SK-N-SH (cell line): ENCODE data around the gene WDR64. TPM values are rescaled to one million over a fixed set of nuclear protein-coding genes. Genes with fewer than 3 reads are reported as not detected.

Source experiments
- CTCF ChIA-PET: fragments of 300-600, 350-600 bp; formaldehyde crosslinking; extraction: SDS; loops from one replicate; lab custom pipeline; 2021; lab: Yijun Ruan, JAX
- POLR2A ChIA-PET: fragments of 350-600 bp; sonication (Branson Sonifier 250); formaldehyde crosslinking; extraction: SDS; loops from one replicate; lab custom pipeline; 2020; ENCODE audit warnings: antibody characterized with exemption, inconsistent platforms; lab: Yijun Ruan, JAX
- DNase-seq: peaks from one replicate; pipeline ENCODE4 v3.0.0; 2012
- H2AFZ ChIP-seq: fragments of 200-600 bp; sonication (generic); 2 replicates; pipeline ENCODE4 v1.8.1; 2016; ENCODE audit warnings: antibody characterized with exemption, mild to moderate bottlenecking, low read depth
- H3F3A ChIP-seq: fragments of 200-600 bp; sonication (generic); replicated peaks from 2 replicates; pipeline ENCODE3; 2016; ENCODE audit warnings: antibody characterized with exemption, mild to moderate bottlenecking; ENCODE audit not compliant: insufficient read depth
- H3K27ac ChIP-seq, 2 experiments: fragments of 200-500 bp in 1 of 2; fragments of 200-600 bp in 1 of 2; sonication (Bioruptor generic) in 1 of 2; sonication (generic), shearing (Covaris generic) in 1 of 2; 2 replicates each; pipeline versions ENCODE4 v1.5.1 to v1.6.1; 2014 to 2016; ENCODE audit warnings: low read depth in 2 of 2, inconsistent platforms in 1 of 2, low read length in 1 of 2, mild to moderate bottlenecking in 1 of 2, mixed read lengths in 1 of 2
- H3K27me3 ChIP-seq: fragments of 200-600 bp; sonication (generic), shearing (Covaris generic); 2 replicates; pipeline ENCODE4 v1.6.1; 2016; ENCODE audit warnings: mixed run types; ENCODE audit not compliant: insufficient read depth
- H3K36me3 ChIP-seq, 2 experiments: fragments of 200-500 bp in 1 of 2; fragments of 200-600 bp in 1 of 2; sonication (Bioruptor generic) in 1 of 2; sonication (generic) in 1 of 2; replicated peaks in 1 of 2; 2 replicates each; pipeline versions ENCODE3 to v1.5.1; 2014 to 2016; ENCODE audit warnings: low read length in 1 of 2, mild to moderate bottlenecking in 1 of 2; ENCODE audit not compliant: insufficient read depth in 2 of 2, control insufficient read depth in 1 of 2
- H3K4me1 ChIP-seq, 2 experiments: fragments of 200-500 bp in 1 of 2; fragments of 200-600 bp in 1 of 2; sonication (Bioruptor generic) in 1 of 2; sonication (generic), shearing (Covaris generic) in 1 of 2; 2 replicates each; pipeline versions ENCODE4 v1.5.1 to v1.6.1; 2014 to 2016; ENCODE audit warnings: low read depth in 1 of 2, low read length in 1 of 2, mixed run types in 1 of 2; ENCODE audit not compliant: insufficient read depth in 2 of 2, control insufficient read depth in 1 of 2
- H3K4me2 ChIP-seq: fragments of 200-600 bp; sonication (generic), shearing (Covaris generic); 2 replicates; pipeline ENCODE4 v1.6.1; 2017; ENCODE audit warnings: mixed run types
- H3K4me3 ChIP-seq, 2 experiments: fragments of 200-500 bp in 1 of 2; fragments of 200-600 bp in 1 of 2; sonication (Bioruptor generic) in 1 of 2; sonication (generic), shearing (Covaris generic) in 1 of 2; 2 replicates each; pipeline versions ENCODE4 v1.5.1 to v1.8.1; 2014 to 2016; ENCODE audit warnings: low read depth in 2 of 2, inconsistent platforms in 1 of 2, low read length in 1 of 2, mild to moderate bottlenecking in 1 of 2, mixed read lengths in 1 of 2, moderate library complexity in 1 of 2
- H3K79me2 ChIP-seq: fragments of 200-600 bp; sonication (generic); 2 replicates; pipeline ENCODE4 v1.8.1; 2017; ENCODE audit warnings: mild to moderate bottlenecking; ENCODE audit not compliant: insufficient read depth
- H3K9ac ChIP-seq: fragments of 200-600 bp; sonication (generic); 2 replicates; pipeline ENCODE4 v1.6.1; 2017; ENCODE audit warnings: mixed run types
- H3K9me2 ChIP-seq: fragments of 200-600 bp; sonication (generic); 2 replicates; pipeline ENCODE4 v1.6.1; 2017; ENCODE audit warnings: mixed run types
- H3K9me3 ChIP-seq: fragments of 200-600 bp; sonication (generic); 2 replicates; pipeline ENCODE4 v1.6.1; 2017; ENCODE audit warnings: mixed run types, mild to moderate bottlenecking, moderate library complexity
- H4K20me1 ChIP-seq: fragments of 200-600 bp; sonication (generic); 2 replicates; pipeline ENCODE4 v1.6.1; 2017; ENCODE audit warnings: mild to moderate bottlenecking, mixed run types; ENCODE audit not compliant: insufficient read depth
- FOXM1 ChIP-seq: IDR thresholded peaks from 2 replicates; pipeline ENCODE4 v1.4.0; 2012; ENCODE audit warnings: low read depth, mild to moderate bottlenecking
- IRF3 ChIP-seq: fragments of 150-350 bp; IDR thresholded peaks from 2 replicates; pipeline ENCODE4 v1.6.1; 2016; ENCODE audit warnings: mild to moderate bottlenecking, low read depth, low read length
- JUND ChIP-seq: IDR thresholded peaks from 2 replicates; pipeline ENCODE4 v1.4.0; 2012
- MAX ChIP-seq: IDR thresholded peaks from 2 replicates; pipeline ENCODE4 v1.4.0; 2012; ENCODE audit warnings: low read depth
- NFIC ChIP-seq: IDR thresholded peaks from 2 replicates; pipeline ENCODE4 v1.4.0; 2012; ENCODE audit warnings: borderline replicate concordance
- NRF1 ChIP-seq: IDR thresholded peaks from 2 replicates; pipeline ENCODE4 v1.6.1; 2012; ENCODE audit warnings: low read depth, mild to moderate bottlenecking, low read length
- PBX3 ChIP-seq: IDR thresholded peaks from 2 replicates; pipeline ENCODE4; 2012
- POLR2AphosphoS5 ChIP-seq: IDR thresholded peaks from 2 replicates; pipeline ENCODE4 v1.6.1; 2012; ENCODE audit warnings: low read depth, low read length
- REST ChIP-seq: IDR thresholded peaks from 2 replicates; pipeline ENCODE4 v1.6.1; 2012; ENCODE audit warnings: mild to moderate bottlenecking, low read depth, low read length, moderate library complexity
- RFX5 ChIP-seq: IDR thresholded peaks from 2 replicates; pipeline ENCODE4 v1.6.1; 2012; ENCODE audit warnings: mild to moderate bottlenecking, improper control_type of control experiment, low read length
- RXRA ChIP-seq: IDR thresholded peaks from 2 replicates; pipeline ENCODE4 v1.4.0; 2012; ENCODE audit warnings: low read depth, mild to moderate bottlenecking, borderline replicate concordance
- SIN3A ChIP-seq: IDR thresholded peaks from 2 replicates; pipeline ENCODE4 v1.6.1; 2012; ENCODE audit warnings: low read depth, mild to moderate bottlenecking, low read length, moderate library complexity, borderline replicate concordance
- USF1 ChIP-seq: IDR thresholded peaks from 2 replicates; pipeline ENCODE4 v1.4.0; 2012; ENCODE audit warnings: low read depth, borderline replicate concordance
- YY1 ChIP-seq: IDR thresholded peaks from 2 replicates; pipeline ENCODE4 v1.4.0; 2012; ENCODE audit warnings: low read depth, mild to moderate bottlenecking
- ZBTB33 ChIP-seq: IDR thresholded peaks from 2 replicates; pipeline ENCODE4 v1.4.0; 2012; ENCODE audit warnings: low read depth, borderline replicate concordance
- WGBS: methylation state at CpG from one replicate; pipeline ENCODE4 v1.1.6; 2017; ENCODE audit warnings: low lambda C conversion rate; 5-methylcytosine and 5-hydroxymethylcytosine counted together
- polyA plus RNA-seq, 3 experiments: library from polyadenylated mRNA; depleted of rRNA; stranded (reverse); fragments of >200 nt; gene quantifications; 2 replicates each; pipeline ENCODE4 v1.2.3, GENCODE V29; 2012

Gene WDR64
- polyA plus RNA-seq, 1 of the 3 experiments (the other 2 are of a cell fraction), result not detected

- H3F3A ChIP-seq, result no peaks in the 10 kb centered on the region
- DNase-seq, result no peak
- no peak overlapping the region for H3K27ac ChIP-seq
- ChIA-PET POLR2A (no interaction called here), CTCF (no interaction called here)
- no peaks in the 10 kb centered on the region for H4K20me1 ChIP-seq
- no peaks in the 10 kb centered on the region for H3K4me1 ChIP-seq
- no peak overlapping the region for H2AFZ ChIP-seq
- no peak overlapping the region for H3K4me3 ChIP-seq
- WGBS, result 39% methylated on average over 3 of the region's 3 CpGs
- no peaks in the 10 kb centered on the region for H3K9me3 ChIP-seq
- no peaks in the 10 kb centered on the region for H3K27me3 ChIP-seq
- H3K9ac ChIP-seq, result no peak overlapping the region
- no peaks in the 10 kb centered on the region for H3K9me2 ChIP-seq
- H3K79me2 ChIP-seq, result no peaks in the 10 kb centered on the region
- TF ChIP-seq NFIC (no peak), ZBTB33 (no peak), JUND (no peak), RFX5 (no peak), NRF1 (no peak), RXRA (no peak)
- no peak overlapping the region for H3K4me2 ChIP-seq
- H3K36me3 ChIP-seq, result no peaks in the 10 kb centered on the region
These were observed 110.7 kb downstream of the WDR64 start for GRCh38 chr1:241762713-241763339.

- Histone ChIP-seq H3K4me3 (no peak overlapping the region), H2AFZ (no peak overlapping the region), H3K9me2 (no peaks in the 10 kb centered on the region), H3K27me3 (no peaks in the 10 kb centered on the region), H3K9me3 (no peaks in the 10 kb centered on the region), H3F3A (no peaks in the 10 kb centered on the region), H3K4me2 (no peak overlapping the region), H4K20me1 (no peaks in the 10 kb centered on the region), H3K9ac (no peak overlapping the region), H3K36me3 (no peaks in the 10 kb centered on the region), H3K27ac (no peak overlapping the region), H3K79me2 (no peaks in the 10 kb centered on the region), H3K4me1 (no peaks in the 10 kb centered on the region; a peak in 1 of 4 replicates)
- ChIA-PET CTCF (no interaction called here), POLR2A (no interaction called here)
- DNase-seq, result no peak
- WGBS, result 56% methylated on average over 4 of the region's 4 CpGs
- TF ChIP-seq SIN3A (no peak), ZBTB33 (no peak), FOXM1 (no peak), MAX (no peak), REST (no peak), RXRA (no peak), USF1 (no peak), PBX3 (no peak), IRF3 (no peak), YY1 (no peak), POLR2AphosphoS5 (no peak), NRF1 (no peak)
These were observed 113.3 kb downstream of the WDR64 start for GRCh38 chr1:241765390-241765789.
